Uterus (tissue), 2 donors: ENCODE data around the gene ANXA9.

Experiments
- CTCF ChIP-seq, 4 experiments: fragments of 200-600 bp in 2 of 4; fragments of 450-650 bp in 2 of 4; sonication (generic) in 2 of 4; IDR thresholded peaks; one replicate each; pipeline ENCODE4 v1.5.1; 2016 to 2019; ENCODE audit warnings: antibody characterized with exemption in 4 of 4, mild to moderate bottlenecking in 2 of 4, moderate library complexity in 1 of 4
- POLR2A ChIP-seq, 2 donors: fragments of 450-650 bp; IDR thresholded peaks; one replicate each; pipeline ENCODE4 v1.6.1; 2016; ENCODE audit warnings: antibody characterized with exemption in 2 of 2, mild to moderate bottlenecking in 1 of 2, moderate library complexity in 1 of 2

- TF ChIP-seq CTCF (IDR thresholded peaks at IDR 0.05) (no peak), POLR2A (IDR thresholded peaks at IDR 0.05) (no peak)
These were observed 18.0 kb upstream of the ANXA9 start for GRCh38 chr1:150964164-150964489.
